Stimulated activated CD4-positive, alpha-beta T cell treated with anti-CD3 and anti-CD28 coated beads, Interleukin-12 subunit alpha, Interleukin-12 subunit beta, amount 100 ng/mL, for 48 hours (primary cell): ENCODE data around the gene STAT4.

Experiments
- DNase-seq, 3 donors: peaks; one replicate each; pipeline ENCODE4 v3.0.0-alpha.2; 2020; ENCODE audit warnings: low read depth in 2 of 3, low spot score in 1 of 3

STAT4 gene

DNA sequence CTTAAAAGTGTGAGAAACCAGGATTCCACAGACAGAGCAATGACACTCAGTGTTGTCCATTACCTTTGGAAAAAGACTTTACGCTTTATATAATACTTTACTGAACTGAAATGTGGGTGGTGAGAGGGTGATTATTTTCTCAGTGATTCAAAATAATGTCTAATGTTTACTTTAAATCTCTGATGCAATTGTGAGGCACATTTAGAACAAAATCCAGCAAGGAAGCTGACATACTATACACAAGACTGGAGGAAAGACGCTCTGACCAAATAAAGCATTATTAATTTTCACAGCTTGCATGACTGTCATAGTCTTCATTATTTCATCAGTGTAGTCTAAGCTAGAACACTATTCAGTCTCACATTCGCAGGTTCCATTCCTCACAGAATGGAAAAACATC is 102.7 kb downstream of the STAT4 start:
- DNase-seq, result no peak

DNA sequence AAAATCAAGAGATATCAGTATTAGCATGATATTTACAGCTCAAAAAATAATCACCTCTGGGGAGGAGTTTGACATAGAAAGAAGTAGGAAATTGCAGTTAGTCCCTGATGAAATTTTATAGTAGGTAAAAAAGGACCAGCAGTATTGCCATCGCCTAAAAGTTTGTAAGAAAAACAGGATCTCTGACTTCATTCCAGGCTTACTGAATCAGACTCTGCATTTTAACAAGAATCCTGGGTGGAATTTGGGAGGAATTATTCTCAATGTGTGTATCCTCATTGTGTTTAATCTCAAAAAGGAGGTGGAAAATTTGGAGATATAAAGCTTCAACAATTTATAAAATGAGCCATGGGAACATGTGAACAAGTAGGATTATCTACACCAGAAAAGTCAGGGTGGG is 105.7 kb downstream of the STAT4 start:
- DNase-seq, result no peak

DNA sequence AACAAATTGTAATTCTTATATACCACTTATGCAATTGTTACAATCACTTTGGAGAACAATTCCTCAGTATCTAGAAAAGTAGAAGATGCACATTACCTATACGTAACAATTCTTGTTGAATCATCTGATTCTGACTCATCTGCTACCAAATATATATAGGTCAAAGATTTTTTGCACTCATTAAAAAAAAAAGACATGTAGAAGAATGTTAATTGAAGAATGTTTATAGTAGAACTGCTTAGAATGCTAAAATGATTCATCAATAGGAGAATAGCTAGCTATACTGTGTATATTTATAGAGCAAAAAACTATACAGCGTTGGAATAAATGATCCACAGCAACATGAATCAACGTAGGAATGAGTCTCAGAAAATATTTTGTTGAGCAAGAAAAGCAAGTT is 107.4 kb downstream of the STAT4 start:
- DNase-seq, result no peak

DNA sequence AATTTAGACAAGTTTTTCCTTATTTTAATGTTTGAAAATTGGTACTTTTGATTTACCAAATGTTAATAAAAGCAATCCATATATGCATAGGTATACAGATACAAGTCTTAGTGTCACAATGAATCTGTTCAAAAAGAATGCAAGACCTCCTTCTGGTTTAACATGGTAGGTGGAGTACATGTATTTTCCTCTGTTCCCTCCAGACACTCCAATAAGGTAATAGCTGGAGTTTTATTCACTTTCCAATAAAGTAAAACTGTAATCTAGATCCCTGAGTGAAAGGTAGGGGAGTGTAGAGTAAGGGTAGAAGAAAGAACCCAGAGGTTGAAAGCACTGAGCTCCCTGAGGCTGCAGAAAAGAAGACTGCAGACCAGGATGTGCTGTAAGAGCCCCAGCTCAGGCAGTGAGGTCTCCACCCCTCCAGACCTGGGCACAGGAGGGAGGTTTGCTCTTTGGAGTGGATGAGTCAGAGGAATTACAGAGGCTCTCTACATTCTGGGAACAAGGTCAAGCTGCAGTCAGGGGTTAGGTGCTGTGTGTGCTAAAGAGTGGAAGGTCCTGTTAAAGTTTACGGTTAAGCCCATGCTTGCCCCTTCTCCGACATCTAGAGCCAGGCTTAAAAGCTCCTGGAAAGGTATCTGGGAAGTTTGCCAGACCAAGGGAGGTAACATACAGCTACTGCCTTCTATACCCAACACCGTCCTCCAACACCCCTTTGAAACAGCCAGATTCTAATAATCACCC is 109.2 kb downstream of the STAT4 start:
- DNase-seq, result no peak

DNA sequence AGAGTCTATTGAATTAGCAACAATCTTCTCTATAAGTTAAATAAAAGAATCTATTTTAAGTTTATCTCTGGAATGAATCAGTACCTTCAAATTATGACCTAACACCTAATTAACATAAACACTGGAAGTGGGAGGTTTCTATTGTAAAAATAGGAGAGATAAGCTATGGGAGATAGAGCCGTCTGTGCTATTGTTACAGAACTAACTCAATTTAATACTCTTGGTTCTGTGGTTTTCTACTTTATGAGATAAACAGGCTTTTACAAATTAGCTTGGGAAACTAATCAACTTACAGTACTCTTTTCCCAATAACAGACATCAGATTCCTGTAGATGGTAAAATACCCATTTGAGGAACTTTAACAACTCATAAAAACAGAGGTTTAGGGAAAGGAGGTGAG is 111.2 kb downstream of the STAT4 start:
- no peak for DNase-seq

DNA sequence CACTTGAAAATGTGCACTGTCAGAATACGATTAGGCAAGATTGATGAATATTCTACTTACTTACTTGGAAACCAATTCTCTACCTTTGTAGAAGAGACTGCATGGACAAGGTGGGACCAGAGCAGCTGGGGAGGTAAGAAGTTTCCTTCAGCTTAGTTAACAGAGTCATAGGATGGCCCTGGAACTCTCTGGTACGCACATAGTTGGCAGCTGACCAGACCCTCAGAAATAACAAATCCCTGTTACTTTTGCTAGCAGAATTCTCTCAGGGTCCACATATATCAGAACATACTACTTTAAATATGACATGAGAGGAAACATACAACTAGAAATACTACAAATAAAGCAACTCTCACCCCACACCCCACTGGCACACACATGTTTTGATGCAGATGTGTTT is 112.1 kb downstream of the STAT4 start:
- DNase-seq, result no peak

DNA sequence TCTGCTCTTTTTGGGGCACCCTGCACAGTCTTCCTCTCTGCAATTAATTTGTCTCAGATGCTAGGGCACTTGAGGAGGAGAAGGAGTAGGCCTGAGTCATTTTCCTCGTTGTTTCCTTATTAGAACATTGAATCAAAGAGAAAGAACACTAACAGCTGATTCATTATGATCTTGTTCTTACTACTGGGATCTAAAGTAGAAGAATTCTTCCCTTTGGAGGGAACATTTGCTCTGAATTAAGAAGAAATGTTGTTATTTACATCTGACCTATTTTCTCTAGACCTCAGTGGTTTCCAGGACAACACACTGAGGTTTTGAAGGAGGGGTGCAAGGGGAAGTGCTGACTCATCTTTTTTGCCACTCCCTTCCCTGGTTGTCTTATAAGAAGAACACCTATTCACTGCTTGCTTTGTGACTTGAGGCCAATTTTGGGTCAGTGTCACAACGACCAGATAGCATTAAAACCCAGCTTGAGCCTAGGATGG is 112.5 kb downstream of the STAT4 start:
- no peak for DNase-seq

DNA sequence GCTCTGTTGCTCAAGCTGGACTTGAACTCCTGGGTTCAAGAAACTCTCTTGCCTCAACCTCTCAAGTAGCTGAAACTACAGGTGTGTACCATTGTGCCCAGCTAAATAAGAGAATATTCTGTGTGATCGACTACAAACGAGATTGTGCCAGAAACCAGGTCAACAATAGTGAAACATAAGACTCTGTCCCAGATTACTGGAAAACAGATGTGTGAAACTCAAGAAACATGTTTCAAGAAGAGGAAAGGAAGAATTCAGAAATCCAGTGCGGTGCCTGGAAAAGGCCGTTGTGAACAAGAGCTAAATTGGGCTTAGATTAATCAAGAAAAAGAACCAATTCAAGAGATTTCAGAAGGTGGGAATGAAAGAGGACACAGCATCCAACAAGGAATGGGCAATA is 113.4 kb downstream of the STAT4 start:
- DNase-seq, result no peak

DNA sequence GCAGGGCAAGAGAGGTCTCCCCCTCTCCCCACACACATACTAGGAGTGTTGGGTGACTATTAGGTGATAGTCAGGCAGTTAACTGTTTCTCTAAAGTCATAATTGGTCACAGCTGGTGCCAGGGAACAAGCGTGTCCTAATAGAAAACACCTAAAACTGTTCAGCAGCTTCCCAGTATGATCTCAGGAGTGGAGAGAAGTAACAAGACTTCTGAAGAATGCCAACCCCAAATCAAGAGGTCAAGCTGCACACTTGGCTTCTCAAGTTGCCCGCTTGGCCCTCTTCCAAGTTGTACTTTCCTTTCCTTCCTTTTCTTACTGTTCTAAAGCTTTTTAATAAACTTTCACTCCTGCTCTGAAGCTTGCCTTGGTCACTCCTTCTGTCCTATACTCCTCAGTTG is 114.4 kb downstream of the STAT4 start:
- no peak for DNase-seq

DNA sequence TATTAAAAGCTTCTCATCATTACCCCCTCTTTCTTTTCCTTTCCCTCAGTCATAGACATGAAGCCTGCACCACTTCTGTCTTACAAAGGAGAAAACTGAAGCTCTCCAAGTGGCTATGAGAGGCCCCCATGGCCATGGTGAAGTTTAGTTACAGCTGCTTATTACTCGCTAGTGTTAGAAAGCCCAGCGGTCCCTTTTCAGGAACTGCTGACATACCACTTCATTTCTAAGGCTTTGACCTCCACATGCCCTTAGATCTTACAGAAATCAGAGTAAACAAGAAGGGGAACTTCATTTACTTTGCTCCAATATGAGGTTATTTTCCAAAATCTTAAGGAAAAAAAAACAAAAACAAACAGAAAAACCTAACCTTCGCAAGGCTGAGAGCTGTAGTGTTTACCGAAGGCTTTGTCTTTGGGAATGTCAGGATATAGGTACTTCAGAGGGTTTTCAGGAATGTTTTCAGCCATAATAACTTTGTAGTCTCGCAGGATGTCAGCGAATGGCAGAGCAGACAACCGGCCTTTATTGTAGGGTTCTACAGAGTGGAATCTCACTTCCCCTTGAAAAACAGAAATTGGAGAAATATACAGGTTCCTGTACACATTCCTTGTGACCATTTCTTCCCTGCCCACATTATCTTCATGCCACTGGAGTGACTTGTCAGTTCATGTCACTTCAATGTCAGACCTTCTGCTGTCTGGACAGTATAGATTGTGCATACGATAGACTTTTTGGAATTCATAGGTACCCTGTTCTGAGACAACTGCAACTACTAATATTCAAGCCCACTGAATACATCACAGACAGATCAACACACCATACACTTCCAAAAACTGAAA is 118.0 kb downstream of the STAT4 start:
- no peak for DNase-seq

DNA sequence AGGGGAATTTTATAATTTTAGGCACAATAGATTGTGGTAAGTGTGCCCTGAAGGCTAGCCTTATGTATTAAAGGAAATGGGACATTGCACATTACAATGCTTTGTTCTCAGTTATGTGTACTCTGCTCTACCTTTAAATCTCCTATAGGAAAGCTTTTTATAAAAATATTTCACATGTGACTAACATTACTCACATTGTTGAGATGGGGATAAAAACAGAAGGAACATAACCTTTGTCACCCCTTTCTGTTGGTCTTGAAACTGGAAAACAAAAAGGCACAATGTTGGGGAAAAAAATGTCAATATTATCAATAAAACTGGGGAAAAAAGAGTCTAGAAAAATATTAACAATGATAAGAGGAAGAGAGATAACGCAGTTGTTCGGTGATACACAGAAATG is 119.5 kb downstream of the STAT4 start:
- no peak for DNase-seq

DNA sequence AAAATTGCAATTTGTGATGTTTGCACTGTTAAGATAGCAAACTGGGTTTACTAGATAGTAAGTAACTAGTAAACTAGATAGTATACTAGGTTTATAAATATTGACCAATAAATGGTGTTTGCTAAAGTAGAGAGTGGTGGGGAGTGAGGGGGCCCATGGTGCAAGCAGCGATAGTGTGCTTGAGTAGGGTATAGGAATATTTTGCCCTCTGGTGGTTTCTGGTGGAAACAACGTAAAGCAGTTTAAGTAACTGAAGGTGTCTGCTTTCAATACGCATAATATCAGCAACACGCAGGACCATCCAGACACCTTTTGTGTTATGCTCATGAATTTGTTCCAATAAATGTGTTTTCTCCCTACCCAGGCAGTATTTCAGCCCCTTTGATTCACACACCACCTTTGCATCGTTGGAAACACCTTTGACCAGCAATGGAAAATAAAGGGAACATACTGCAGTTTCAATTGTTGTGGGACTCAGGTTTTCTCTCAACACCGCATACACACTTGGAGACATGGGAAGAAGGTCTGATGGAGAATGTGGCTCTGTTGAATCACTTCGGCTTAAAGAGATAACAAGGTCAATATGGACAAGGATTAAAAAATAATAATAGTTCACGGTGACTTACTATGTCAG is 120.2 kb downstream of the STAT4 start:
- no peak for DNase-seq

DNA sequence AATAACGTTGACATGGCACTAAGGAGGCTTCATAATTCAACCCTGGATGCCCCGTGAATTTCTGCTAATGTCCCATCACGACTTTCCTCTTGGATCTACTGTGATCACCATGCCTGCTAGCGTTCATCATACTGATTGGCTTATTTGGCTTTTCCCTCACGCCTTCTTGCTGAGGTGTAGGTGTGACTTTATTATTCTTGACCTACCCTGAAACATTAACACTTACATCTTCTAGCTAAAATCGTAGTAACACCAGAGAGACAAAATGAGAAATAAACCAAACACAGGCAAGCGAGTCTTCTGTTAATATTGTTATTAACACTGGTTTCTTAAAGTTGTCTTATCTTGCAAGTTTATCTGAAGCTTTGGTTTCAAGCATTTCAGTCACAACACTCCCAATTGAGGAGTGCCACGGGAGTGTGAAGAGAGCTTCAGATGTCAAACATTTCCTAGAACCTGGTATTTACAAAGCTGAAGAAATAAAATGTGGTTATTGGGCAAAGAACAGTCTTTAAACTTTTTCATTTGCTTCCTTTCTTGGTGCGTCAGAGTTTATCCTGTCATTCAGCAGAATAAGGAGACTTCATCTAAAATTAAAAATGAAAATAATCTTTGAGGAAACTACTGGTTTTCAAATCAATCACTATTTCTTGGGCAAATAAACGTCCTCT is 121.4 kb downstream of the STAT4 start:
- DNase-seq, result no peak

DNA sequence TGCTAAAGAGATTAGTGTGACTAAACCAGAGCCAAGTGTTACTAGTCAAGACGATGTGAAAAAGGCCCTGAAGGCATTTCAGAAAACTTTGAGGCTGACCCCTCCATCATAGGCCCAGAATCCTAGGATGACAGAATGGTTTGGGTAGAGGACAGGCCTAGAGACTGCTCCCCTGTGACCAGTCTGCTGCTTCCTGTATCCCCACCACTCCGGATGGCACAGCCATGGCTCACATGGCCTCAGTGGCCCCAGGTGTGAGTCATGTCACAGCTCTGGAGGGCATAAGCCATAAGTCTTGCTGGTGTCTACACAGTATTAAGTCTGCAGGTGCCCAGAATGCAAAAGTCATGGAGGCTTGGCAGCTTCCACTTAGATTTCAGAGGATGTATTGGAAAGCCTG is 124.4 kb downstream of the STAT4 start:
- no peak for DNase-seq

DNA sequence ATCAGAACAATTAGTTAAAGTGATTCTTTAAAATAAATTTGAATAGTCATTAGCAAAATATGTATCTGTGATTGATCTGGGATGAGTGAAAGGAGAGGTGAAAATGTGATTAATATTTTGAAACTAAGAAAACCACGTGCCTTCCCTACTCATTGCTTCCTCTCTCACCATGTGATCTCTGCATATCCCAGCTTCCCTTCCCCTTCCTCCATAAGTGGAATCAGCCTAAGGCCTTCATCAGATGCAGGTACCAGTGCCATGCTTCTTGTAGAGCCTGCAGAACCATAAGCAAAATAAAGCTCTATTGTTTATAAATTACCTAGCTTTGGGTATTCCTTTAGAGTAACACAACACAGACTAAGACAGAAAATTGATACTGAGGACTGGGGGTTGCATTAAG is 125.7 kb downstream of the STAT4 start:
- DNase-seq, result no peak

DNA sequence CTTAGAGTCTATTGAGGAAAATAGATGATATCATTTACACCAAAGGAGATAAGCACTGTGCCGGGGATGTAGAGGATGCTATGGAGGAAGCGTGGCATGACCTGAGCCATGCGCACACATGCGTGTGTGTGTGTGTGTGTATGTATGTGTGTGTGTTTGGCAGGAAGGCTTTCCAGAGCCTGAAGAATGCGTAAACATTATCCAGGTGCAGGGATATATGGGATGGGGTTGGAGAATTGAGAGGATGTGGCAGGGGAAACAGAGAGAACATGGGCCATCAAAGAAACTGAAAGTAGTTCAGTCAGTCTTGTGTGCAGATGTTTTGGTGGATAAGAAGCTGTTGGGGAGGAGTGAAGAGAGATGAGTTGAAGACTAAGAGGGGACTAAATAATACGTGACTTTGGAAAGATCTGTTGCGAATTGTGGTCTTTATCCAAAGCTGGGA is 127.5 kb downstream of the STAT4 start:
- DNase-seq, result no peak

DNA sequence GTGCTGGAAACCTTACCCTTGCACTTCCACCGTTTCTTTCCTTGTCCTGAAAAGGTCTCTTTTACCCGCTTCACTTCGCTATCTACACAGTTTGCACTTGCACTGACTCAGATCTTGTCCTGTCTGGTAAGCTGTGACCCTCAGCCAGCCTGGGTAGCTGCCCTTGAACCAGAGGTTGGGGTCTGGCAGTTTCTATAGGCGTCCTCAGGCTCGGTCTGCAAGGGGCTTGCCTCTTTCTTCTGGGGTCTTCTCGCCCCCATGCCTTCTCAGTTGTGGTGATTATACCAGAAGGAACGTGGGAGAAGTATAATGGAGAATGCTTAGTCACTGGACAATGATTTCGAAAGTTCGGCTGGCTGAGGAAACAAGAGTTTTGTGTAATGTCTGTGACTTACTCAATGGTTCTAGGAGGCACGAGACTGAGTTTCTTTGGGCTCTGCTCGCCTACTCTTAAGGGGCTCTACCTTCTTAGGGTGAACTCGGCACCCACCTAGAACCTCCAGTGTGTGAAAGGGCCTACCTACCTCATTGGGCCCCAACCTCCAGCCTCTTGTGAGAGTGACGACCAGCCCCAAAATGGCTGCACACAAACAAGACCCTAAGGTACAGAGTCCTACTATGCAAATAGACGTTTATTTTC is 129.9 kb downstream of the STAT4 start:
- no peak for DNase-seq

DNA sequence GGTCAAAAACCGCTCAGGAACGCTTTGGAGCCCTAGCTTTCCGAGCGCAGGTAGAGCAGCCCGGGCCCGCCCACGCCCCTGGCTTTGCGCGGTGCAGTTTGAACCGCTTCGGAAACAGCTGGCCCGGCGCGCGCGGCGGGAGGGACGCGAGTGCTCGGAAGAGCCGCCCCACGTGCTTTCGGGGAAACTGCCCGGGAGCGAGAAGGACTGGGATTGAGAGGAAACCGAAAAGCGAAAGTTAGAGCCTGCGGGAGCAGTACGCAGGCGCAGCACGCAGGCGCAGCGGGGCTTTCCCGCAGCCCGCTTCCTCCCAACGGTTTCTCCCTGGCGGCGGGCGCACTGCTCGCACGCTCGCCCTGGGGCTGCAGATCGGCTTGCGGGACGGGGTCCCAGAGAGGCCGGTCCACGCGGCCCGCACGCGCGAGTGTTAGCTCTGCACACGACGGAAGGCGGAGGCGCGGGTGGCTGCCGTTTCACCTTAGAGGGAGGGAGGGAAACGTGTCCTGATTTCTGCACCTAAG is 130.5 kb downstream of the STAT4 start:
- DNase-seq, result peak; percentile 88 to 92 (median 89)

DNA sequence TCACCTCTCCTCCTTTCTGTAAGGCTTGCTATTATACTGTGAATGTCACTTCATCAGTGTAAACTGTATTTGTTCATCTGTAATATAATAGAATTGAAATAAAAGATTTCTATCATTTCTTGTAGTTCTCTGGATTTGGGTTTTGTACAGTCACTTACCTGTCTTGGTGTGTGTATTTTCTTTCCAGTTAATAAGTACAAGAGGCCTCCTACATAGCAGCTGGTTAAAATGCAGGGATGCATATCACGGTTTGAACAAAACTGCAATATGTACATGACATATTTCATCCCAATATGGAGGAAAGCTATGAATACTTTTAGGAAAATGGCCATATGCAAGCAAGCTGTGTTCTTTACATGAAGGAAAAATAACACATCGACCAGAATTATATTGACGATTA is 131.4 kb downstream of the STAT4 start:
- no peak for DNase-seq

DNA sequence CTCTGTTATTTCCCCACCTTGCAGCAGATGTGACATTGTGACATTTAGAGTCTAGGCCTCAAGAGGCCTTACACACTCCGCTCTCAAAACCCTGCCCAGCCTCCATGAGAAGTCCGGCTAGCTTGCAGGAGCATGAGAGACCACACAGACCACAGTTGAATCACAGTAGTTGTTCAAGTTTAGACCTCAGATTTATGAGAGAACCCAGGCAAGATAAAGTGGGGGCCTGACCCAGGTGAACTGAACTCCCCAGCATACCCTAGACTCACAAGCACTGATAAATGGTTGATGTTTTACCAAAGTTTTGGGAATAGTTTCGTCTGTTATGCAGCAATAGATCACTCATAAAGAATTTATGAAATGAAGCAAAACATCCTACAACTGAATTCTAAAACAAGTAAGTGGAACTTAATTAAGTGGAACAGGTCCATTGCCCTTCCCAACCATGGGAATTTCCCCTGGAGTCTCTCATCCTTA is 132.1 kb downstream of the STAT4 start:
- DNase-seq, result no peak

DNA sequence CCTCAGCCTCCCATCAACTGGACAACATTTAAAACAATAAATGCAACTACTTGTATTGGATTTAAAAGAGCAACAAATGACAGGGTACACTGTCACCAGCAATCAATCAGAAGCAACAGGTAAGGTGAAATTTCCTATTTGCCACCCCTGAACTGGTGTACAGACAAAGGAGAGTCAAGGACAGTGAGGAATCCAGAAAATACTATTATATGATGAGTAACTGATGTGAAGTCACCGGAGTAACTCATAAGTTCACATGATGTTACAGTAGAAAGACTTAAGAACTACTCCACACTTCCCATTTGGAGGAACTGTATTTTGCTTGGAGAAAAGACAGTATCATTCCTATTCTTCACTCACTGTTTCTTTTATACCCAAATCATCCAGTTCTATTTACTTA is 132.7 kb downstream of the STAT4 start:
- DNase-seq, result no peak
